Neural progenitor cell (in vitro differentiated cells): ENCODE data around the gene LGALS3. TPM values are rescaled to one million over a fixed set of nuclear protein-coding genes. Genes with fewer than 3 reads are reported as not detected.

Experiments
- DNase-seq: peaks from one replicate; pipeline ENCODE4 v3.0.0-alpha.2; 2016; ENCODE audit warnings: low spot score
- H2AFZ ChIP-seq: fragments of 200-600 bp; sonication (generic); replicated peaks from 2 replicates; pipeline ENCODE4 v1.6.1; 2016; ENCODE audit warnings: antibody characterized with exemption
- H3F3A ChIP-seq: fragments of 200-600 bp; sonication (generic); 2 replicates; pipeline ENCODE4 v1.6.1; 2016; ENCODE audit warnings: antibody characterized with exemption, low read depth
- H3K27ac ChIP-seq: fragments of 200-600 bp; sonication (generic); 2 replicates; pipeline ENCODE4 v1.5.1; 2016; ENCODE audit warnings: mild to moderate bottlenecking
- H3K27me3 ChIP-seq: fragments of 200-600 bp; sonication (generic); 2 replicates; pipeline ENCODE4 v1.6.1; 2016; ENCODE audit warnings: mild to moderate bottlenecking, moderate library complexity
- H3K36me3 ChIP-seq: fragments of 200-600 bp; sonication (generic); 2 replicates; pipeline ENCODE4 v1.5.1; 2016
- H3K4me1 ChIP-seq: fragments of 200-600 bp; sonication (generic); 2 replicates; pipeline ENCODE4 v1.6.1; 2016; ENCODE audit warnings: mixed run types
- H3K4me2 ChIP-seq: fragments of 200-600 bp; sonication (generic); 2 replicates; pipeline ENCODE4 v1.6.1; 2016
- H3K4me3 ChIP-seq: fragments of 200-600 bp; sonication (generic); 2 replicates; pipeline ENCODE4 v1.5.1; 2016
- H3K79me2 ChIP-seq: fragments of 200-600 bp; sonication (generic); 2 replicates; pipeline ENCODE4 v1.6.1; 2016; ENCODE audit warnings: low read depth
- H3K9ac ChIP-seq: fragments of 200-600 bp; sonication (generic); 2 replicates; pipeline ENCODE4 v1.6.1; 2016
- H3K9me3 ChIP-seq: fragments of 200-600 bp; sonication (generic); 2 replicates; pipeline ENCODE4 v1.5.1; 2016; ENCODE audit warnings: low read depth
- H4K20me1 ChIP-seq: fragments of 200-600 bp; sonication (generic); 2 replicates; pipeline ENCODE4 v1.6.1; 2016; ENCODE audit warnings: low read depth
- H3K27ac Mint-ChIP-seq: 3 replicates; pipeline ENCODE4 v1.8.0; 2021; ENCODE audit warnings: mixed read lengths
- H3K27me3 Mint-ChIP-seq: 2 replicates; pipeline ENCODE4 v1.8.0; 2022; ENCODE audit warnings: low read depth, mild to moderate bottlenecking, inconsistent platforms, moderate library complexity, mixed read lengths; ENCODE audit not compliant: insufficient read depth
- H3K36me3 Mint-ChIP-seq: 3 replicates; pipeline ENCODE4 v1.8.0; 2021; ENCODE audit warnings: mixed read lengths
- H3K4me1 Mint-ChIP-seq: 3 replicates; pipeline ENCODE4 v1.8.0; 2021; ENCODE audit warnings: mixed read lengths
- H3K4me3 Mint-ChIP-seq: 3 replicates; pipeline ENCODE4 v1.8.0; 2021; ENCODE audit warnings: mild to moderate bottlenecking, moderate library complexity, mixed read lengths
- H3K9me3 Mint-ChIP-seq: 3 replicates; pipeline ENCODE4 v1.8.0; 2020; ENCODE audit warnings: mixed read lengths
- CTCF ChIP-seq: fragments of 200-600 bp; sonication (generic); IDR thresholded peaks from 2 replicates; pipeline ENCODE4 v1.5.1; 2017; ENCODE audit warnings: antibody characterized with exemption, mild to moderate bottlenecking
- EZH2 ChIP-seq: fragments of 200-600 bp; sonication (generic); IDR thresholded peaks from 2 replicates; pipeline ENCODE4 v1.6.1; 2017; ENCODE audit warnings: antibody characterized with exemption, mild to moderate bottlenecking, moderate library complexity
- EZH2phosphoT487 ChIP-seq: fragments of 200-600 bp; sonication (generic); IDR thresholded peaks from 2 replicates; pipeline ENCODE4 v1.6.1; 2017; ENCODE audit warnings: antibody characterized with exemption
- total RNA-seq: library from RNA; depleted of rRNA; stranded (reverse); fragments of >200 nt; gene quantifications from 2 replicates; pipeline ENCODE4 v1.2.3, GENCODE V29; 2015; ENCODE audit warnings: low replicate concordance

Gene LGALS3
- total RNA-seq, 1 donor from 2014 or later: not detected

- Histone ChIP-seq H3K79me2 (no peaks in the 10 kb centered on the region), H3K27ac (no peak overlapping the region), H3K4me2 (no peak overlapping the region), H3K4me3 (no peak overlapping the region), H3K4me1 (peaks cover 27% of the 10 kb centered on the region), H3K9me3 (no peaks in the 10 kb centered on the region), H3K27me3 (peaks cover 47% of the 10 kb centered on the region), H4K20me1 (peaks cover 6% of the 10 kb centered on the region), H2AFZ (no peak overlapping the region), H3K36me3 (no peaks in the 10 kb centered on the region), H3F3A (peaks cover 17% of the 10 kb centered on the region), H3K9ac (no peak overlapping the region)
- TF ChIP-seq EZH2phosphoT487 (no peak), EZH2 (no peak), CTCF (no peak)
- Mint-ChIP-seq H3K27me3 (peaks cover 35% of the 10 kb centered on the region), H3K27ac (no peak overlapping the region), H3K36me3 (peaks cover 2% of the 10 kb centered on the region), H3K4me3 (no peak overlapping the region), H3K9me3 (no peaks in the 10 kb centered on the region), H3K4me1 (peaks cover 58% of the 10 kb centered on the region)
- DNase-seq: no peak
Measured at GRCh38 chr14:55126034-55126433, 3.0 kb upstream of the LGALS3 start.

- no peaks in the 10 kb centered on the region for H3K9me3 ChIP-seq
- H3K27me3 Mint-ChIP-seq: peaks cover 38% of the 10 kb centered on the region
- H3K79me2 ChIP-seq: no peaks in the 10 kb centered on the region
- no peaks in the 10 kb centered on the region for H3K9me3 Mint-ChIP-seq
- peaks cover 54% of the 10 kb centered on the region for H3K4me1 Mint-ChIP-seq
- no peak overlapping the region for H3K9ac ChIP-seq
- peaks cover 17% of the 10 kb centered on the region for H3F3A ChIP-seq
- H3K4me2 ChIP-seq: no peak overlapping the region
- peaks cover 56% of the 10 kb centered on the region for H3K27me3 ChIP-seq
- DNase-seq: peak; percentile 49
- no peak overlapping the region for H3K27ac ChIP-seq
- no peak for TF ChIP-seq EZH2phosphoT487
- no peak overlapping the region for H3K4me3 ChIP-seq
- H4K20me1 ChIP-seq: peaks cover 6% of the 10 kb centered on the region
- peak overlapping the region; percentile 24 for H3K4me3 Mint-ChIP-seq
- peaks cover 2% of the 10 kb centered on the region for H3K36me3 Mint-ChIP-seq
- no peaks in the 10 kb centered on the region for H3K36me3 ChIP-seq
- H2AFZ ChIP-seq: no peak overlapping the region
- no peak overlapping the region for H3K27ac Mint-ChIP-seq
- H3K4me1 ChIP-seq: peaks cover 21% of the 10 kb centered on the region
Measured at GRCh38 chr14:55126932-55127459, 2.1 kb upstream of the LGALS3 start.

DNA sequence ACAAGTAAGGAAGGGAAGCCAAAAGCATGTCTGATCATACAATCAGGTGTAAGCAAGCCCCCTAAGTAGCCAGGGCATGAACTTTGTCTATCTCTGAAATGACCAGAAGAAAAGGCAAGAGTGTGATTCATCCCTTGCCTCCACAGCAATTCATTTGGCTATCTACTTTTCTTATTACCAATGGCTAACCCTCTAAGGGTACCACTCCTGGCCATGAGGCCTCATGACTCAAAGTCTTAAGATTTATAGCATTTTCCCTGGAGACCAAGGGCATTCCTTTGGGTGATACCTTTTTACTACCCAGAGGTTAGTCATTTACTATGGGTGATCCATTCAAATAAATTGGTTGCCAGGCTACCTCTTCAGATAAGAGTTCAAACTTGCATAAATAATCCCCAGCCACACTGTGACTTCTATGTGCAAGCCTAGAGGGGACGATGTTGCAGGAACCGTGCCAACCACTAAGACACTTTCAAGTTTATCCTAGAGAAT is 1.5 kb upstream of the LGALS3 start:
- Histone ChIP-seq H3K4me2 (no peak overlapping the region), H3K79me2 (no peaks in the 10 kb centered on the region), H3K9ac (no peak overlapping the region), H3K27ac (no peak overlapping the region), H3K9me3 (no peaks in the 10 kb centered on the region), H2AFZ (no peak overlapping the region), H4K20me1 (peaks cover 6% of the 10 kb centered on the region), H3K27me3 (peaks cover 59% of the 10 kb centered on the region), H3K4me1 (peaks cover 16% of the 10 kb centered on the region), H3F3A (peaks cover 17% of the 10 kb centered on the region), H3K36me3 (no peaks in the 10 kb centered on the region), H3K4me3 (no peak overlapping the region)
- Mint-ChIP-seq H3K4me3 (no peak overlapping the region), H3K27me3 (peaks cover 34% of the 10 kb centered on the region), H3K9me3 (no peaks in the 10 kb centered on the region), H3K36me3 (peaks cover 2% of the 10 kb centered on the region), H3K4me1 (peaks cover 48% of the 10 kb centered on the region), H3K27ac (no peak overlapping the region)
- TF ChIP-seq CTCF: no peak
- no peak for TF ChIP-seq EZH2
- no peak for TF ChIP-seq EZH2phosphoT487
- DNase-seq: no peak

- peaks cover 17% of the 10 kb centered on the region for H3F3A ChIP-seq
- no peaks in the 10 kb centered on the region for H3K79me2 ChIP-seq
- Mint-ChIP-seq H3K27me3 (peaks cover 36% of the 10 kb centered on the region), H3K9me3 (no peaks in the 10 kb centered on the region), H3K4me1 (peaks cover 38% of the 10 kb centered on the region), H3K36me3 (peaks cover 2% of the 10 kb centered on the region), H3K4me3 (peak overlapping the region; percentile 82), H3K27ac (no peak overlapping the region)
- no peak overlapping the region for H3K27ac ChIP-seq
- TF ChIP-seq EZH2phosphoT487: peak; percentile 38
- TF ChIP-seq EZH2: peak; percentile 23
- no peak for TF ChIP-seq CTCF
- H3K9ac ChIP-seq: no peak overlapping the region
- H3K36me3 ChIP-seq: no peaks in the 10 kb centered on the region
- peaks cover 13% of the 10 kb centered on the region for H3K4me1 ChIP-seq
- peaks cover 6% of the 10 kb centered on the region for H4K20me1 ChIP-seq
- H3K27me3 ChIP-seq: peaks cover 59% of the 10 kb centered on the region
- H3K4me3 ChIP-seq: peak overlapping the region; percentile 66
- H2AFZ ChIP-seq: peak overlapping the region; percentile 86
- H3K4me2 ChIP-seq: peak overlapping the region; percentile 96
- no peaks in the 10 kb centered on the region for H3K9me3 ChIP-seq
- DNase-seq: no peak
Measured at GRCh38 chr14:55128386-55129085, 516 bp upstream of the LGALS3 start.
